B cell (primary cell): ENCODE data around the gene FLRT1. TPM values are rescaled to one million over a fixed set of nuclear protein-coding genes. Genes with fewer than 3 reads are reported as not detected.

ENCODE experiments used
- ATAC-seq: fragments of 200-7000 bp; cut with Tn5 transposase; one replicate; pipeline ENCODE4 v1.10.0; 2021; ENCODE audit warnings: low read depth, mild to moderate bottlenecking, moderate number of reproducible peaks, moderate library complexity
- CTCF ChIA-PET: fragments of 350-600 bp; sonication (Branson Sonifier 250); formaldehyde crosslinking; loops from one replicate; lab custom pipeline; 2021; ENCODE audit warnings: antibody characterized with exemption, inconsistent platforms; lab: Charles Lee
- POLR2A ChIA-PET: fragments of 350-600 bp; sonication (Branson Sonifier 250); formaldehyde crosslinking; loops from one replicate; lab custom pipeline; 2021; ENCODE audit warnings: antibody characterized with exemption; lab: Charles Lee
- DNase-seq: peaks from one replicate; pipeline ENCODE4 v3.0.0; 2013
- H2AFZ ChIP-seq: 2 replicates; pipeline ENCODE4 v1.6.1; 2012; ENCODE audit warnings: mild to moderate bottlenecking, low read depth, low read length; ENCODE audit not compliant: insufficient read depth, poor library complexity, severe bottlenecking
- H3K27ac ChIP-seq, 2 donors: 1 replicate in 1 of 2; 2 replicates in 1 of 2; pipeline ENCODE4 v1.5.1; 2012 to 2013; ENCODE audit warnings: low read length in 2 of 2, mild to moderate bottlenecking in 2 of 2, moderate library complexity in 1 of 2
- H3K27me3 ChIP-seq, 4 experiments: fragments of 200-600 bp in 1 of 4; sonication (generic) in 1 of 4; replicated peaks in 1 of 4; 1 replicate in 2 of 4; 2 replicates in 2 of 4; pipeline versions ENCODE4 v1.6.1 to v1.7.0; 2013 to 2016; ENCODE audit warnings: low read length in 3 of 4, mild to moderate bottlenecking in 2 of 4, mixed read lengths in 1 of 4, moderate library complexity in 1 of 4; ENCODE audit not compliant: insufficient read depth in 4 of 4, control insufficient read depth in 3 of 4; ENCODE audit errors: control extremely low read depth in 1 of 4
- H3K36me3 ChIP-seq, 2 experiments: replicated peaks in 1 of 2; 1 replicate in 1 of 2; 2 replicates in 1 of 2; pipeline versions ENCODE4 v1.6.1 to v1.7.1; 2013; ENCODE audit warnings: low read length in 1 of 2; ENCODE audit not compliant: insufficient read depth in 2 of 2, control insufficient read depth in 1 of 2; ENCODE audit errors: control extremely low read depth in 1 of 2, extremely low read depth in 1 of 2
- H3K4me1 ChIP-seq, 2 donors: fragments of 200-600 bp in 1 of 2; sonication (generic) in 1 of 2; 1 replicate in 1 of 2; 2 replicates in 1 of 2; pipeline versions ENCODE4 v1.5.1 to v1.6.1; 2013 to 2017; ENCODE audit warnings: low read length in 2 of 2; ENCODE audit not compliant: control insufficient read depth in 2 of 2, insufficient read depth in 2 of 2
- H3K4me2 ChIP-seq: replicated peaks from 2 replicates; pipeline ENCODE3; 2012; ENCODE audit warnings: mild to moderate bottlenecking, low read depth, low read length; ENCODE audit not compliant: poor library complexity, severe bottlenecking
- H3K4me3 ChIP-seq, 5 experiments: fragments of 200-600 bp in 1 of 5; sonication (generic) in 1 of 5; 1 replicate in 3 of 5; 2 replicates in 2 of 5; pipeline versions ENCODE4 v1.5.1 to v1.7.0; 2011 to 2016; ENCODE audit warnings: low read length in 4 of 5, mild to moderate bottlenecking in 4 of 5, low read depth in 2 of 5, control low read depth in 1 of 5, moderate library complexity in 1 of 5; ENCODE audit not compliant: insufficient read depth in 1 of 5; ENCODE audit errors: control extremely low read depth in 1 of 5, extremely low read depth in 1 of 5
- H3K79me2 ChIP-seq: fragments of 200-600 bp; sonication (generic); one replicate; pipeline ENCODE4 v1.6.0; 2016; ENCODE audit warnings: low read length; ENCODE audit not compliant: control insufficient read depth, insufficient read depth
- H3K9ac ChIP-seq: fragments of 200-600 bp; sonication (generic); 2 replicates; pipeline ENCODE4 v1.6.1; 2017; ENCODE audit warnings: mild to moderate bottlenecking, low read length, moderate library complexity
- H3K9me3 ChIP-seq, 3 donors: one replicate each; pipeline versions ENCODE4 v1.6.1 to v1.7.1; 2013; ENCODE audit warnings: low read length in 2 of 3; ENCODE audit not compliant: control insufficient read depth in 2 of 3, insufficient read depth in 1 of 3; ENCODE audit errors: control extremely low read depth in 1 of 3
- H4K20me1 ChIP-seq: 2 replicates; pipeline ENCODE4 v1.6.0; 2012; ENCODE audit warnings: mild to moderate bottlenecking, low read length; ENCODE audit not compliant: insufficient read depth, control insufficient read depth, poor library complexity, severe bottlenecking
- H3K27ac Mint-ChIP-seq: one replicate; pipeline ENCODE4 v1.8.0; 2021; ENCODE audit warnings: mixed read lengths
- H3K27me3 Mint-ChIP-seq: one replicate; pipeline ENCODE4 v1.8.0; 2021; ENCODE audit warnings: mixed read lengths
- H3K4me1 Mint-ChIP-seq: one replicate; pipeline ENCODE4 v1.8.0; 2021; ENCODE audit warnings: mixed read lengths
- H3K4me3 Mint-ChIP-seq: one replicate; pipeline ENCODE4 v1.8.0; 2021; ENCODE audit warnings: mixed read lengths
- H3K9me3 Mint-ChIP-seq: one replicate; pipeline ENCODE4 v1.8.0; 2022; ENCODE audit warnings: mixed read lengths; ENCODE audit not compliant: insufficient read depth
- EZH2 ChIP-seq: IDR thresholded peaks from 2 replicates; pipeline ENCODE4 v1.6.1; 2012; ENCODE audit warnings: borderline replicate concordance, low read depth, mild to moderate bottlenecking, moderate library complexity, low read length; ENCODE audit not compliant: insufficient read depth, poor library complexity, severe bottlenecking
- WGBS: methylation state at CpG from one replicate; pipeline ENCODE4 v1.1.5; 2013; ENCODE audit warnings: missing lambda C conversion rate; ENCODE audit not compliant: insufficient coverage; 5-methylcytosine and 5-hydroxymethylcytosine counted together
- intact Hi-C: fragments of 100-400 bp; cut with micrococcal nuclease; formaldehyde crosslinking; loops from one replicate; pipeline ENCODE4 v1.10.0; 2022
- polyA plus RNA-seq: library from polyadenylated mRNA; depleted of rRNA; stranded (reverse); fragments of >200 nt; gene quantifications from 2 replicates; pipeline ENCODE4 v1.2.3, GENCODE V29; 2012
- total RNA-seq, 2 donors: library from RNA; stranded (reverse); fragments of 120-200 nt in 1 of 2; gene quantifications; 1 replicate in 1 of 2; 2 replicates in 1 of 2; pipeline versions ENCODE4 v1.2.3 to v1.2.4, GENCODE V29; 2013 to 2022
- TF ChIP-seq, protein P1 (sequence below): fragments of 200-600 bp; IDR thresholded peaks from one replicate; pipeline ENCODE4 v1.8.0; 2022; ENCODE audit warnings: antibody characterized with exemption, mild to moderate bottlenecking

FLRT1 gene
- total and polyA plus RNA-seq, 2 donors (not counting 1 experiment from before 2014, with no cell fraction given), result not detected

DNA sequence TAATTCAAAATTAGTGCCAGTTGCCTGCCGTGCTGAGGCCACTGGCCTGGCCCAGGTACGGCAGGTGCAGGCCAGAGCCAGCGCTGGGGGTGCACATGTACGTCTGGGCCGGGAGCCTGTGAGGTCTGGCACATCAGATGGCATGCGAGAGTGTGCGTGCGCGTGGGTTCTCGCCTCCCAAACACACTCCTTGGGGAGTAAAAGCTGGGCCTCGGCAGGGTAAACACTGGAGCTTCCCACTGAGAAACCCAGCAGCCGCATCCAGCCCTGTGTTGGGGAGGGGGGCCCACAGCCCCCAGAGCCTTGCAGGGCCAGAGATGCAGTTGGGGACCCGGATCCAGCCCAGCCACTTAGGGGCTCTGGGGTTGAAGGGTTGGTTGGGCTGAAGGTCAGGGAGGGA is 37.8 kb downstream of the FLRT1 start:
- Histone ChIP-seq H4K20me1 (no peaks in the 10 kb centered on the region), H3K9ac (no peak overlapping the region), H3K4me1 (no peaks in the 10 kb centered on the region), H3K4me3 (no peak overlapping the region), H3K4me2 (no peak overlapping the region), H3K9me3 (no peaks in the 10 kb centered on the region), H3K79me2 (no peaks in the 10 kb centered on the region), H3K36me3 (no peaks in the 10 kb centered on the region), H3K27me3 (no peaks in the 10 kb centered on the region), H2AFZ (no peak overlapping the region), H3K27ac (no peak overlapping the region)
- intact Hi-C loops, result no loop called here
- Mint-ChIP-seq H3K27ac (no peak overlapping the region), H3K9me3 (no peaks in the 10 kb centered on the region), H3K27me3 (no peaks in the 10 kb centered on the region), H3K4me3 (no peak overlapping the region), H3K4me1 (no peaks in the 10 kb centered on the region)
- TF ChIP-seq, protein P1, sequence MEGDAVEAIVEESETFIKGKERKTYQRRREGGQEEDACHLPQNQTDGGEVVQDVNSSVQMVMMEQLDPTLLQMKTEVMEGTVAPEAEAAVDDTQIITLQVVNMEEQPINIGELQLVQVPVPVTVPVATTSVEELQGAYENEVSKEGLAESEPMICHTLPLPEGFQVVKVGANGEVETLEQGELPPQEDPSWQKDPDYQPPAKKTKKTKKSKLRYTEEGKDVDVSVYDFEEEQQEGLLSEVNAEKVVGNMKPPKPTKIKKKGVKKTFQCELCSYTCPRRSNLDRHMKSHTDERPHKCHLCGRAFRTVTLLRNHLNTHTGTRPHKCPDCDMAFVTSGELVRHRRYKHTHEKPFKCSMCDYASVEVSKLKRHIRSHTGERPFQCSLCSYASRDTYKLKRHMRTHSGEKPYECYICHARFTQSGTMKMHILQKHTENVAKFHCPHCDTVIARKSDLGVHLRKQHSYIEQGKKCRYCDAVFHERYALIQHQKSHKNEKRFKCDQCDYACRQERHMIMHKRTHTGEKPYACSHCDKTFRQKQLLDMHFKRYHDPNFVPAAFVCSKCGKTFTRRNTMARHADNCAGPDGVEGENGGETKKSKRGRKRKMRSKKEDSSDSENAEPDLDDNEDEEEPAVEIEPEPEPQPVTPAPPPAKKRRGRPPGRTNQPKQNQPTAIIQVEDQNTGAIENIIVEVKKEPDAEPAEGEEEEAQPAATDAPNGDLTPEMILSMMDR, result no peak
- CTCF ChIA-PET, result no interaction called here
- POLR2A ChIA-PET, result no interaction called here
- ATAC-seq, result no peak
- no peak for DNase-seq
- 87% methylated on average over 11 of the region's 13 CpGs for WGBS

DNA sequence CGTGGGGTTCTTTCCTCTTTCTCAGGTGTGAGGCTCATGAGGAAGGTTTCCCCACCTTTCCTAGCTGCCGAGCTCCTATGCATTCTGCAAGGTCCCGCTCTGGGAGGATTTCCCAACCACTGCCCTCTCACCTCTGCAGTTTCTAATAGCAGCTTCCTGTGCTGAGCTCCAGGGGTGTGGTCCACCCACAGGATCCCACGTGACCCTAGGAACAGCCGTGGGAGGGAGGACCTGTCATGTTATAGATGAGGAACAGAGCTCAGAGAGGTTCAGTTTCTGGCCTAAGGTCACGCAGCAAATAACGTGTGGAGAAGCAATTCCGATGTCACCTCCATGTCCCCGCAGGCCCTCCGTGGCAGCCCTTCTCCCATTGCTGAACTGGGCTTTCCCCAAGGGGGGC is 38.5 kb downstream of the FLRT1 start:
- ATAC-seq (no peak), DNase-seq (no peak)
- Mint-ChIP-seq H3K4me3 (no peak overlapping the region), H3K4me1 (no peaks in the 10 kb centered on the region), H3K27me3 (no peaks in the 10 kb centered on the region), H3K9me3 (no peaks in the 10 kb centered on the region), H3K27ac (no peak overlapping the region)
- Histone ChIP-seq H3K4me3 (no peak overlapping the region), H2AFZ (no peak overlapping the region), H3K36me3 (no peaks in the 10 kb centered on the region), H4K20me1 (no peaks in the 10 kb centered on the region), H3K9ac (no peak overlapping the region), H3K9me3 (no peaks in the 10 kb centered on the region), H3K4me2 (no peak overlapping the region), H3K79me2 (no peaks in the 10 kb centered on the region), H3K27me3 (no peaks in the 10 kb centered on the region), H3K27ac (no peak overlapping the region), H3K4me1 (no peaks in the 10 kb centered on the region)
- 84% methylated on average over 8 of the region's 10 CpGs for WGBS
- TF ChIP-seq EZH2, result no peak
- TF ChIP-seq, protein P1, result no peak
- intact Hi-C loops, result no loop called here
- ChIA-PET POLR2A (no interaction called here), CTCF (interaction anchor here (1.1 kb wide), 1 partner anchor 74 kb away, joined by 3 read pairs; no protein-coding TSS in a partner anchor)
